GM21528 (cell line): ENCODE data around the gene EXOC4.
"Not testable (repeated sequence)": the region's sequence is repeated elsewhere in the genome, so short reads cannot be mapped to it uniquely, and the experiment has no call there.

ENCODE experiments used
- ATAC-seq: cut with Tn5 transposase; IDR thresholded peaks from one replicate; pipeline ENCODE4 v1.9.1; 2021; ENCODE audit warnings: mild to moderate bottlenecking, moderate library complexity; ENCODE audit not compliant: unreplicated experiment, low FRiP score

EXOC4 gene

GRCh38 chr7:133275008-133275407 is 22.1 kb downstream of the EXOC4 start:
- ATAC-seq = no peak

- no peak for ATAC-seq
Measured at GRCh38 chr7:133275446-133276095, 22.7 kb downstream of the EXOC4 start.

DNA sequence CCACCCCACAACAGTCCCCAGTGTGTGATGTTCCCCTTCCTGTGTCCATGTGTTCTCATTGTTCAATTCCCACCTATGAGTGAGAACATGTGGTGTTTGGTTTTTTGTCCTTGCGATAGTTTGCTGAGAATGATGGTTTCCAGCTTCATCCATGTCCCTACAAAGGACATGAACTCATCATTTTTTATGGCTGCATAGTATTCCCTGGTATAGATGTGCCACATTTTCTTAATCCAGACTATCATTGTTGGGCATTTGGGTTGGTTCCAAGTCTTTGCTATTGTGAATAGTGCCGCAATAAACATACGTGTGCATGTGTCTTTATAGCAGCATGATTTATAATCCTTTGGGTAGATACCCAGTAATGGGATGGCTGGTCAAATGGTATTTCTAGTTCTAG is 26.1 kb downstream of the EXOC4 start:
- ATAC-seq = not testable (repeated sequence)

- ATAC-seq = no peak
Measured at GRCh38 chr7:133282094-133282493, 29.2 kb downstream of the EXOC4 start.

GRCh38 chr7:133284092-133284491 is 31.2 kb downstream of the EXOC4 start:
- no peak for ATAC-seq

DNA sequence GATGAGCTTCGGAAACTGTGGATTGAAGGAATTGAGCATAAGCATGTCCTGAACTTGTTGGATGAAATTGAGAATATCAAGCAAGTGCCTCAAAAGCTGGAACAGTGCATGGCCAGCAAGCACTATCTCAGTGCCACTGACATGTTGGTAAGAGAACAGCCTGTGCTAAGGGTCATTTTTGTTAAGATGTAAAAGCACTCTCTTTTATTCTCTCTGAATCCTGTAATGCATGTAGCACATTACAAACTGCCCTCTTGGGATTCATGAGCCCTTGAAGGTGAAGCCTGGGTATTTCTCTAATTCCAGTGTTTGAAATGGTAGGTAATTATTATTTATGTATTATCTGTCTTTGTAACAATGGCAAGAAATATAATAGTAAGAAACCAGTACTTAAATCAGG is 36.1 kb downstream of the EXOC4 start:
- ATAC-seq = no peak

DNA sequence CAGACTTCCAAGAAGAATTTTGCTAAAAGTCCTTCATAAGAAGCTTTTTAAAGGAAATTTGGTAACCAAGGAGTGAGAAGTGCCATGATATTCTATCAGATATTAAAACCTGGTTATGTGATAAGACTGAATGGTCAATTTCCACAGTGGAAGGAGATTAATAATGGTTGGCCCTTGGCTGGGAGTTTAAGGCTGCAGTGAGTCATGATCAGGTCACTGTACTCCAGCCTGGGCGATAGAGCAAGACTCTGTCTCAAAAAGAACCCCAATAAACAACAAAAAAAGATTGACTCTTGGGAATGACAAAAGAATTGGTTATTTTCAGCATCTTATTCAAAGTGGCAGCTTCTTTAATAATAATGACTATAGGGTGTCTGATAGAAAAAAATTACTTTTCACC is 37.2 kb downstream of the EXOC4 start:
- ATAC-seq = no peak

DNA sequence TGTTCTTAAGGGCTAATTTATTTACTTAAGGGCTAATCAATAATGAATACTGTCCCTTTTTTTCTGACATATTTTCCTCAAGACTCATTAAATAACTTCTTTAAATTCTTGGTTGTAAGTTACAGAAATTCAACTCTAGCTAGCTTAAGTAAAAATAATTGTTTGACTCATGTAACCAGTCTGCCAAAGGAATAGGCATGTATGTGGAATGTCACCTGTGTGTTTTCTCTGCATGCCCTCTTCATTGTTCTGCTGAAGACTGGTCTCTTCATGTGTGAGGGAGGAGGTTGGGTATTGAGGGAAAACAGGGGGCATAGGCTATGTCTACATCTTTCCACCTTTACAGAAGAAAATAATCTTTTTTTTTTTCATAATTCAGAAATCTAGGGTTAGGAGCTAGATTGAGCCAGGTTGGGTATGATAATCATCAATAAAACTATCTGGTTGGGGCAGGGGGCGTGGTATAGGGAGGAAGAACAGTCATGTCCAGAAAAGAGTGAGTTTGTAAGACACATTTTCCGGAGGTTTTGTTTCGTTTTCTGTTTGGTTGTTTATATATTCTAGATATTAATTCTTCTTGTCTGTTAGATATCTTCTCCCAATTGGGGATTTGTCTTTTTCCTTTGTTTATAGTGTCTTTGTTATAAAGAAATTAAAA is 37.9 kb downstream of the EXOC4 start:
- no peak for ATAC-seq

GRCh38 chr7:133292631-133293030 is 39.8 kb downstream of the EXOC4 start:
- no peak for ATAC-seq

DNA sequence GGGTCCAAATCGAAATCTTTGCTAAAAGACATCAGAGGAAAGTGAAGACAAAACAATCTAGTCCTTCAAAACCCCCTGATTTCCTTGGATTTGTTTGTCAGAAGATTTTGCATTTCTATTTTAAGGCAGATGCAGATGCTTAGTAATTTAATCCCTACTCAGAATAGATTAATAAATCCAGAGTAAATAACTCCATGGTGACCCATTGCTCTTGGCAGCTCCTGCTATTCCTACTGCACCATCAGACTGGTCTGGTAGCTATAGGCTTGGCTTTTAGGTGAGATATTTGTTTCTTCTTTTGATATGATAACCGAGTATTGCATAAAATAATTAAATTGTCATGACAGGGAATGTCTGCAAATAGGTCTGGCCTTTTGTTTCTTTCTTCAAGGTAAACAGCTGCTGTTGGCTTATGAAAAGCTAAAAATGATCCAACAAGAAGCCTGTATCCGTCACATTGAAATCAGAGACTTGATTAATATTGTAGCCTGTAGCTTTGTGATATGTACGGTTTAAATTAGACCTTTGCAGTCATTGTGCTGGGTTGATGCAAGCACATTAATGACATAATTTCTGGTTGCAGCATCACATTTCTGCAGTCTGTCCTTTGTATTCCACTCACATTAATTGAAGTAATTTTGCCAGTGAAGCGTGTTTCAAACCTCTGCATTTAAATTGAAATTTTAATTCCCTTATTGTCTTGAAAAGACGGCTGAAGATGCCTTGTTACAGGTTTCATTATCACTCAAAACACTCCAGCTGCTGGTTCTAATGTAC is 40.7 kb downstream of the EXOC4 start:
- no peak for ATAC-seq

GRCh38 chr7:133294234-133294633 is 41.4 kb downstream of the EXOC4 start:
- no peak for ATAC-seq

- no peak for ATAC-seq
Measured at GRCh38 chr7:133295484-133295883, 42.6 kb downstream of the EXOC4 start.

- ATAC-seq = no peak
Measured at GRCh38 chr7:133297093-133297492, 44.2 kb downstream of the EXOC4 start.

GRCh38 chr7:133298080-133298479 is 45.2 kb downstream of the EXOC4 start:
- ATAC-seq = no peak

DNA sequence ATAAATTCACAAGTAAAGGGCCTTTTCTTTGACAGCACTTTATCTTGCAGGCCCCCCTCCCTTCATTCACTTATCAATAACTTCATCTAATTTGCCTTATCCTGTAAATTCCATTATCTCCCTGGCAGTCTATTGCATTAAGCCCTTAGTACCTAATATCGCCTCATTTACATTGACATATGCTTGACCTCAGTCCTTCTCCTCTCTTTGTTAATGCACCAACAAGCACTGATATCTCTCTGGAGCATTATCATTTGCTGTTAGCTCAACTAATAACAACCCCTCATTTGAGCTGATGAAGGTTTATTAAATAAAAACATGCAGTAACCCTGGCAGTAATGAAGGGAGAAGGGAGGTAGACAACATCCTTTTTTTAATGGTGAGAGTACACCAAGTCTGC is 46.8 kb downstream of the EXOC4 start:
- ATAC-seq = no peak

- ATAC-seq = no peak
Measured at GRCh38 chr7:133300088-133300487, 47.2 kb downstream of the EXOC4 start.

- ATAC-seq = no peak
Measured at GRCh38 chr7:133300811-133301210, 47.9 kb downstream of the EXOC4 start.

- ATAC-seq = no peak
Measured at GRCh38 chr7:133301444-133301843, 48.6 kb downstream of the EXOC4 start.

DNA sequence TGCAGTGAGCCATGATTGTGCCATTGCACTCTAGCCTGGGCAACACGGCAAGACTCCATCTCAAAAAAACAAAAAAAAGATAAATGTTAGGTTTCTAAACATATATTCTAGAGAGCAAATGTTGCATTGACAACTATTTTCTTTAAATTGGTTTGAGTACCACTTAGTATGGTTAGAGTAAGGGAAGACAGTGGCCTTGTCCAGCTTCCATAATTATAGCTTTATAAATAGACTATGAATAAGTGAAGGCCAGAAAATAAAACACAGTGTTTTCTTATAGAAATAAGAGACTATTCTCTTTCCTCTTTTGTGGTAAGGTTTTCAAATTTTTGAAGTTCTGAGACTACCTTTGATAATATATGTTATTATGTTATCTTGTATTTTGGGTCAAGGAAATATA is 50.5 kb downstream of the EXOC4 start:
- no peak for ATAC-seq

- no peak for ATAC-seq
Measured at GRCh38 chr7:133303931-133304330, 51.1 kb downstream of the EXOC4 start.

DNA sequence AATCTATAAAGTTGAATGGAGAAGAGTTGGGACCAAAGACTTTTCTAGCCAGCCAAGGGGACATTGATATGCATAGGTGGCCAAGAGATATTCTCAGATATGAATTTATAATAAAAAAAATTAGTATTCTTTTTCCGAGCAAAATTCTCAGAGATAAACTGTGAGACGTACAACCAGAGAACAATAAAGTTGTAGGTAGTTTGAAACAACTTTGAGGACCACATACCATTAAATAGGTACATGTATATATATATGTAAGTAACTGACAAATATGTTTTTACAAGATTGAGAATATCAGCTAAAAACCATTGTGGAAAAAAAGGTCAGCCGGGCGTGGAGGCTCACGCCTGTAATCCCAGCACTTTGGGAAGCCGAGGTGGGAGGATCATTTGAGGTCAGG is 56.5 kb downstream of the EXOC4 start:
- ATAC-seq = no peak
